ENCODE results near the gene OR51B6. TPM values are rescaled to one million over a fixed set of nuclear protein-coding genes. Genes with fewer than 3 reads are reported as not detected.

Gene OR51B6
- total RNA-seq (2014; rRNA removed; shearing (Covaris generic)), result not detected in 2 replicates
- polyA plus RNA-seq (2016; fragmentation: Nextera tagmentation; extraction: Ambion mirVana), result not detected in 2 replicates
- long read RNA-seq, result 0 reads

DNA sequence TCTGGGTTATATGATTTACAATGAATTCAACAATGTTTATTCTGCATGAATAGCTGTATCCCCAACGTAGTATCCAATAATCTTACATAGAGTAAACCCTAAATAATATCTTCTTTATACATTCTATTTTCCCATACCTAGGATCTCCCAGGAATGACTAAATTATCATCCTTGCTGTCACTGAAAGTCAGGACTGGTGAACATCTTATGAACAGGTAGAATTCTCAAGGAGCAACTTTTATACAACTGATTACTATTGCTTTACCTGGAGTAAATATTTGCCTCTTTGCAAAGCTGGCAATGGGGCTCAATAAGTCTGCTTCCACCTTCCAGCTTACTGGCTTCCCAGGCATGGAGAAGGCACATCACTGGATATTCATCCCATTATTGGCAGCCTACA, at the start of gene OR51B6:
OR51B6 (plus strand) TSS at position 301 of the 400 bp plus-strand sequence; CDS start at position 301, 0 bp downstream.
- Histone ChIP-seq H3K36me3 (ENCODE audit: insufficient read depth) (no peaks in the 10 kb centered on the region), H3K79me2 (replicated peaks; ENCODE audit: insufficient read depth) (no peaks in the 10 kb centered on the region), H3K9me2 (ENCODE audit: insufficient read depth) (peaks cover 3% of the 10 kb centered on the region; the same call in 1 of the 2 replicates), H3K4me1 (ENCODE audit: insufficient read depth) (peaks cover 18% of the 10 kb centered on the region), H3F3A (replicated peaks; ENCODE audit: low read depth) (no peaks in the 10 kb centered on the region), H3K4me3 (no peak within 1 kb of the TSS), H4K20me1 (replicated peaks; ENCODE audit: insufficient read depth) (no peaks in the 10 kb centered on the region), H2AFZ (no peak within 1 kb of the TSS), H3K27ac (ENCODE audit: low read depth) (no peak within 1 kb of the TSS), H3K27me3 (ENCODE audit: insufficient read depth) (no peaks in the 10 kb centered on the region), H3K4me2 (no peak within 1 kb of the TSS)
- no peaks in the 10 kb centered on the region for H3K27me3 Mint-ChIP-seq (ENCODE audit: insufficient read depth, low read depth, poor library complexity)
- no peak within 1 kb of the TSS for H3K27ac Mint-ChIP-seq
- TF ChIP-seq ZNF114 (CRISPR knock-in tag; IDR thresholded peaks at IDR 0.05), result no peak
- TF ChIP-seq, protein P1, sequence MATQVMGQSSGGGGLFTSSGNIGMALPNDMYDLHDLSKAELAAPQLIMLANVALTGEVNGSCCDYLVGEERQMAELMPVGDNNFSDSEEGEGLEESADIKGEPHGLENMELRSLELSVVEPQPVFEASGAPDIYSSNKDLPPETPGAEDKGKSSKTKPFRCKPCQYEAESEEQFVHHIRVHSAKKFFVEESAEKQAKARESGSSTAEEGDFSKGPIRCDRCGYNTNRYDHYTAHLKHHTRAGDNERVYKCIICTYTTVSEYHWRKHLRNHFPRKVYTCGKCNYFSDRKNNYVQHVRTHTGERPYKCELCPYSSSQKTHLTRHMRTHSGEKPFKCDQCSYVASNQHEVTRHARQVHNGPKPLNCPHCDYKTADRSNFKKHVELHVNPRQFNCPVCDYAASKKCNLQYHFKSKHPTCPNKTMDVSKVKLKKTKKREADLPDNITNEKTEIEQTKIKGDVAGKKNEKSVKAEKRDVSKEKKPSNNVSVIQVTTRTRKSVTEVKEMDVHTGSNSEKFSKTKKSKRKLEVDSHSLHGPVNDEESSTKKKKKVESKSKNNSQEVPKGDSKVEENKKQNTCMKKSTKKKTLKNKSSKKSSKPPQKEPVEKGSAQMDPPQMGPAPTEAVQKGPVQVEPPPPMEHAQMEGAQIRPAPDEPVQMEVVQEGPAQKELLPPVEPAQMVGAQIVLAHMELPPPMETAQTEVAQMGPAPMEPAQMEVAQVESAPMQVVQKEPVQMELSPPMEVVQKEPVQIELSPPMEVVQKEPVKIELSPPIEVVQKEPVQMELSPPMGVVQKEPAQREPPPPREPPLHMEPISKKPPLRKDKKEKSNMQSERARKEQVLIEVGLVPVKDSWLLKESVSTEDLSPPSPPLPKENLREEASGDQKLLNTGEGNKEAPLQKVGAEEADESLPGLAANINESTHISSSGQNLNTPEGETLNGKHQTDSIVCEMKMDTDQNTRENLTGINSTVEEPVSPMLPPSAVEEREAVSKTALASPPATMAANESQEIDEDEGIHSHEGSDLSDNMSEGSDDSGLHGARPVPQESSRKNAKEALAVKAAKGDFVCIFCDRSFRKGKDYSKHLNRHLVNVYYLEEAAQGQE (IDR thresholded peaks at IDR 0.05; ENCODE audit: unreplicated experiment), result no peak
- no peak for TF ChIP-seq CREB1 (CRISPR knock-in tag; IDR thresholded peaks at IDR 0.05; ENCODE audit: low read depth)
- H3K4me3 Mint-ChIP-seq, result no peak within 1 kb of the TSS
- ATAC-seq (no peak), DNase-seq (ENCODE audit: low spot score) (no peak)
- H3K36me3 Mint-ChIP-seq (ENCODE audit: low read depth), result no peaks in the 10 kb centered on the region
- H3K9me3 Mint-ChIP-seq, result no peaks in the 10 kb centered on the region
- H3K4me1 Mint-ChIP-seq, result peaks cover 21% of the 10 kb centered on the region

GRCh38 chr11:5301846-5302245, 49.5 kb upstream of the OR51B6 start, which contains the start of gene OR51B4:
Gene OR51B4 (minus strand): TSS chr11:5301946. CDS start chr11:5301946, 0 bp downstream.
- H3K9me3 Mint-ChIP-seq, result no peaks in the 10 kb centered on the region
- Histone ChIP-seq H3K4me3 (no peak within 1 kb of the TSS), H3K36me3 (ENCODE audit: insufficient read depth) (no peaks in the 10 kb centered on the region), H2AFZ (no peak within 1 kb of the TSS), H3K4me1 (ENCODE audit: insufficient read depth) (no peaks in the 10 kb centered on the region), H3K4me2 (no peak within 1 kb of the TSS), H3F3A (replicated peaks; ENCODE audit: low read depth) (no peaks in the 10 kb centered on the region), H3K9me2 (ENCODE audit: insufficient read depth) (no peaks in the 10 kb centered on the region), H4K20me1 (replicated peaks; ENCODE audit: insufficient read depth) (no peaks in the 10 kb centered on the region; the same call in 1 of the 2 replicates), H3K79me2 (replicated peaks; ENCODE audit: insufficient read depth) (no peaks in the 10 kb centered on the region), H3K27me3 (ENCODE audit: insufficient read depth) (no peaks in the 10 kb centered on the region), H3K27ac (ENCODE audit: low read depth) (no peak within 1 kb of the TSS)
- no peak within 1 kb of the TSS for H3K4me3 Mint-ChIP-seq
- no peaks in the 10 kb centered on the region for H3K36me3 Mint-ChIP-seq (ENCODE audit: low read depth)
- 0 out of 3 replicates have a peak, but pooled peaks cover 3% of the 10 kb centered on the region for H3K4me1 Mint-ChIP-seq
- H3K27ac Mint-ChIP-seq, result no peak within 1 kb of the TSS
- DNase-seq (ENCODE audit: low spot score) (no peak), ATAC-seq (no peak)
- no peaks in the 10 kb centered on the region for H3K27me3 Mint-ChIP-seq (ENCODE audit: insufficient read depth, low read depth, poor library complexity)
- no peak for TF ChIP-seq ZNF331 (CRISPR knock-in tag; IDR thresholded peaks at IDR 0.05; ENCODE audit: low read depth)
- TF ChIP-seq, protein P2, sequence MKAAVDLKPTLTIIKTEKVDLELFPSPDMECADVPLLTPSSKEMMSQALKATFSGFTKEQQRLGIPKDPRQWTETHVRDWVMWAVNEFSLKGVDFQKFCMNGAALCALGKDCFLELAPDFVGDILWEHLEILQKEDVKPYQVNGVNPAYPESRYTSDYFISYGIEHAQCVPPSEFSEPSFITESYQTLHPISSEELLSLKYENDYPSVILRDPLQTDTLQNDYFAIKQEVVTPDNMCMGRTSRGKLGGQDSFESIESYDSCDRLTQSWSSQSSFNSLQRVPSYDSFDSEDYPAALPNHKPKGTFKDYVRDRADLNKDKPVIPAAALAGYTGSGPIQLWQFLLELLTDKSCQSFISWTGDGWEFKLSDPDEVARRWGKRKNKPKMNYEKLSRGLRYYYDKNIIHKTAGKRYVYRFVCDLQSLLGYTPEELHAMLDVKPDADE (IDR thresholded peaks at IDR 0.05), result no peak
- TF ChIP-seq EZH2phosphoT487 (IDR thresholded peaks at IDR 0.05; ENCODE audit: unreplicated experiment), result no peak
- TF ChIP-seq, protein P1 (IDR thresholded peaks at IDR 0.05; ENCODE audit: unreplicated experiment), result no peak
- TF ChIP-seq CREB1 (CRISPR knock-in tag; IDR thresholded peaks at IDR 0.05; ENCODE audit: low read depth), result no peak
- TF ChIP-seq NANOG (IDR thresholded peaks at IDR 0.05; ENCODE audit: borderline replicate concordance), result no peak

All from GM23338 (cell line).